ENCODE measurements around the gene SLC12A3.

SLC12A3 gene

DNA sequence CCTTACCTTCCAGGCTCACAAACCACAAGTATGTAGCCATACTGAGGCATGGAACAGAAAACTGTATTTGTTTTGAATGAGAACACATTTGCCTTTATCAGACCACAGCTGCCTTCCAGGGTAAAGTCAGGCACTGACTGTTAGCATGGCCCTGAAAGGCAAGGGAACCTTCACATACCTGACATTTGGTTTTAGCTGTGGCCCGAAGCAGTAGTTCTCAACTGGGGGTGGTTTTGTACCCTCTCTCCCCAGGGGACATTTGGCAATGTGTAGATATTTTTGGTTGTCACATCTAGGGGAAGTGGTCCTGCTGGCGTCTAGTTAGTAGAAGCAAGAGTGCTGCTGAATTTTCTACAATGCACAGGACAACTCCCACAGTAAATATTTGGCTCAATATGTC is 76.1 kb downstream of the SLC12A3 start:
- H3K27ac ChIP-seq: no peak overlapping the region
- no peaks in the 10 kb centered on the region for H3K9me3 ChIP-seq
- H3K27me3 ChIP-seq: no peaks in the 10 kb centered on the region
- TF ChIP-seq, protein P1, sequence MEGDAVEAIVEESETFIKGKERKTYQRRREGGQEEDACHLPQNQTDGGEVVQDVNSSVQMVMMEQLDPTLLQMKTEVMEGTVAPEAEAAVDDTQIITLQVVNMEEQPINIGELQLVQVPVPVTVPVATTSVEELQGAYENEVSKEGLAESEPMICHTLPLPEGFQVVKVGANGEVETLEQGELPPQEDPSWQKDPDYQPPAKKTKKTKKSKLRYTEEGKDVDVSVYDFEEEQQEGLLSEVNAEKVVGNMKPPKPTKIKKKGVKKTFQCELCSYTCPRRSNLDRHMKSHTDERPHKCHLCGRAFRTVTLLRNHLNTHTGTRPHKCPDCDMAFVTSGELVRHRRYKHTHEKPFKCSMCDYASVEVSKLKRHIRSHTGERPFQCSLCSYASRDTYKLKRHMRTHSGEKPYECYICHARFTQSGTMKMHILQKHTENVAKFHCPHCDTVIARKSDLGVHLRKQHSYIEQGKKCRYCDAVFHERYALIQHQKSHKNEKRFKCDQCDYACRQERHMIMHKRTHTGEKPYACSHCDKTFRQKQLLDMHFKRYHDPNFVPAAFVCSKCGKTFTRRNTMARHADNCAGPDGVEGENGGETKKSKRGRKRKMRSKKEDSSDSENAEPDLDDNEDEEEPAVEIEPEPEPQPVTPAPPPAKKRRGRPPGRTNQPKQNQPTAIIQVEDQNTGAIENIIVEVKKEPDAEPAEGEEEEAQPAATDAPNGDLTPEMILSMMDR (IDR thresholded peaks at IDR 0.05): no peak
- H3K36me3 ChIP-seq: peaks cover 100% of the 10 kb centered on the region
- H3K4me1 ChIP-seq (ENCODE audit: control insufficient read depth in 1 of 2, insufficient read depth in 1 of 2, low read depth in 1 of 2, low read length in 1 of 2): no peaks in the 10 kb centered on the region
- no peak overlapping the region for H3K4me3 ChIP-seq (ENCODE audit: low read depth in 1 of 2, low read length in 1 of 2)

DNA sequence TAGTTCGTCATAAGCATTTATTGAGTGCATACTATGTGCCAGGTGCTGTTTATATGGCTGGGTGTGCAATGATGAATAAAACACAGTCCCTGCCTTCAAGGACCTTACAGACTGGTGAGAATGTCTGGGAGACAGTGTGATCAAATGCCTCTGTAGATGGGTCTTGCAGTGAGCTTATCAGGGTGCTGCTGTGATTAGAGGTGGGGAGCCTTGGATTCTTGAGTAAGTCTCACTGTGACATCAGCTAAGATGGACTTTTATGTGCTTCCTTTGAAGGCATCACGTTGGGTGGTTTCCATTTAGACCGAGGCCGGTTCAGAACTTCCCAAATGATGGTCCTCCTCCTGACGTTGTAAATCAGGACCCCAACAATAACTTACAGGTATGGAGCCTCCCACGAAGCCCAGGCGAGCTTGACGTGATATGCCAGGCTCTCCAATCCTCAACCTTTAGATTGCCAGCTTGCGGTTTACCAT is 76.9 kb downstream of the SLC12A3 start:
- Histone ChIP-seq H3K36me3 (peaks cover 100% of the 10 kb centered on the region), H3K4me1 (ENCODE audit: control insufficient read depth in 1 of 2, insufficient read depth in 1 of 2, low read depth in 1 of 2, low read length in 1 of 2) (no peaks in the 10 kb centered on the region), H3K9me3 (no peaks in the 10 kb centered on the region), H3K4me3 (ENCODE audit: low read depth in 1 of 2, low read length in 1 of 2) (no peak overlapping the region), H3K27me3 (no peaks in the 10 kb centered on the region), H3K27ac (no peak overlapping the region)
- TF ChIP-seq, protein P1 (IDR thresholded peaks at IDR 0.05): no peak

DNA sequence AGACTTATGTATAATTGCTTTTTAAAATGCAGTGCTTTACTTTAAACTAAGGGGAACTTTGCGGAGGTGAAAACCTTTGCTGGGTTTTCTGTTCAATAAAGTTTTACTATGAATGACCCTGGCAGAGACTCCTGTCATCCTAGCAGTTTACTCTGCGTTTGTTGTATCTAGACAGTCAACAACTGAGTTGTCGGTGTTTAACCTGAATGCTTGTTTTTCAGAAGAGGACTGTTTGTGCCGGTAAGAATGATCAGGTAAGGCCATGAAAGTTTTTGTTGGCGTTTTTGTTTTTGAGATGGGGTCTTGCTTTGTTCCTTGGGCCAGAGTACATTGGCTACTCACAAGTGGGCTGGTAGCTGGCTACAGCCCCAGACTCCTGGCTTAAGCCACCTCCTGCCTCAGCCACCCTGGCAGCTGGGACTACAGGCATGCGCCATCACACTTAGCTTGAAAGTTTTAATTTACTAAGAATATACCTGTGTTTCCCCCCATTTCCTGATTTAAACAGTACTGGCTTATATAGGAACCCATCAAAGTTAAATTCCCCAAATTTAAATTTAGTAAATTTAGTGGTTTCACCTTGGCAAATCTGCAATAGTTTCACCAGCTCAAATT is 78.9 kb downstream of the SLC12A3 start:
- Histone ChIP-seq H3K4me3 (ENCODE audit: low read depth in 1 of 2, low read length in 1 of 2) (no peak overlapping the region), H3K36me3 (peaks cover 98% of the 10 kb centered on the region), H3K27ac (no peak overlapping the region)

DNA sequence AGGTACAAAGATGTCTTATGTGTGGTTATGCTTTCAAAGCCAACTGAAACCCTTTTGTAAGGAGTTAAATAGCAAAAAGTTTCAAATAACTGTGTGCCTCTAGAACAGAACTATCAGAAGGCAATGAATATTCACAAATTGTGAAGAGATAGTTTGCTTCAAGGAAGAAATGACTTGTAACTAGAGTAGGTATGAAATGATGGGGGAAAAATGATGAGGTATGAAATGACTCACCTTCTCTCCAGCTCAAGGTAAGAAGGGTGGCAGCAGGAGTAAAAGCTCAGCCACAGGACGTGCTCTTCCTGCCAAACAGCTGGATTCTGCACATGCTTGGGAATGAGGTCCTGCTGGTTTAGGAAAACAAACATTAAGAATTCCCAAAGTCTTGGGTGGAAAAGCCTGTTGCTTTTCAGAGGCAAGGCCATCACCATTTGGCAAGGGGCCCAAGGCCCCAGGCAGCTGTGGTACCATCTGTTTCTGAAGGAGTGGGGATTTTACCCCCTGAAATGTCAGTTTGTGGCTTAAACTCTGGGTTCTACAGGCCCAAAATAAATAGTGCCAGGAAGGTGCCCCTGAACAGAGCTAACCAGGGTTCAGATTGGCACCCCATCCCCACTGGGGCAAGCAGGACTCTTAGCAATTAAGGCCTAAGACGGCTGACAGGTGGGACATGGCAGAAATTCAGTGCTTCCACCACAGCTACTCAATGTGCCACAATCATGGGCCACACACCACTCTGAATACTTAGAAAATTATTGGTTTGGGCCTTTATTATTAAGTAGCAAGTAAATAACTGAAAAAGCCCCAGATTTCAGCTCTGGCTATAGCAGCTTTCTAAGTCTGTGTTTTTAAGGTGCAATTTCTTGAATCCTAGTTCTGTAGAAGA is 80.2 kb downstream of the SLC12A3 start:
- H3K27me3 ChIP-seq: no peaks in the 10 kb centered on the region
- TF ChIP-seq, protein P1 (IDR thresholded peaks at IDR 0.05): no peak
- no peak overlapping the region for H3K4me3 ChIP-seq (ENCODE audit: low read depth in 1 of 2, low read length in 1 of 2)
- peaks cover 92% of the 10 kb centered on the region for H3K36me3 ChIP-seq
- H3K9me3 ChIP-seq: no peaks in the 10 kb centered on the region
- no peaks in the 10 kb centered on the region for H3K4me1 ChIP-seq (ENCODE audit: control insufficient read depth in 1 of 2, insufficient read depth in 1 of 2, low read depth in 1 of 2, low read length in 1 of 2)
- peak overlapping the region; percentile 20 for H3K27ac ChIP-seq

More for the DNA sequence above, 78.9 kb downstream of the SLC12A3 start:
- H3K4me1 ChIP-seq (ENCODE audit: control insufficient read depth in 1 of 2, insufficient read depth in 1 of 2, low read depth in 1 of 2, low read length in 1 of 2): no peaks in the 10 kb centered on the region
- TF ChIP-seq, protein P1 (IDR thresholded peaks at IDR 0.05): no peak
- no peaks in the 10 kb centered on the region for H3K27me3 ChIP-seq
- H3K9me3 ChIP-seq: no peaks in the 10 kb centered on the region

DNA sequence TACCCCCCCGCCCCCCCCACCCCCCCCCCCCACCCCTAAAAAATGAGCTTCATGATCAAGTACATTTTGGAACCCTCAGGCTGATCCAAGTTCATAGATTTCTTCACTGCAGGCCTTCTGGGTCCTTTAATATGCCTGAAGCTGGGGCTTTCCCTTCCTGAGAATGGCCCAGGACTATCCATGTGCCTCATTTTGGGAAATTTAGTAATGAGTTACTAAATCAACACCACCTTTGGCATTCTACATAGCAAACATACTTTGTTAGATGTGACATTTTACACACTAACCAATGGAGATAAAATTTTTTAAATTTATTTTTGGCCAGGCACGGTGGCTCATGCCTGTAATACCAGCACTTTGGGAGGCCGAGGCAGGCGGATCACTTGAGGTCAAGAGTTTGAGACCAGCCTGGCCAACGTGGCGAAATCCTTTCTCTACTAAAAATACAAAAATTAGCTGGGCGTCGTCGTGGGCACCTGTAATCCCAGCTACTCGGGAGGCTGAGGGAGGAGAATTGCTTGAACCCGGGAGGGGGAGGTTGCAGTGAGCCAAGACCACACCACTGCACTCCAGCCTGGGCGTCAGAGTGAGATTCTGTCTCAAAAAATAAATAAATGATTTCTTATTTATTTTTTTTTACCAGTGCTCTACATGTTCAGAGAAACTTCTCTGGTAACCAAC is 81.0 kb downstream of the SLC12A3 start:
- Histone ChIP-seq H3K27ac (peak overlapping the region; percentile 15), H3K27me3 (no peaks in the 10 kb centered on the region), H3K4me3 (ENCODE audit: low read depth in 1 of 2, low read length in 1 of 2) (no peak overlapping the region), H3K4me1 (ENCODE audit: control insufficient read depth in 1 of 2, insufficient read depth in 1 of 2, low read depth in 1 of 2, low read length in 1 of 2) (no peaks in the 10 kb centered on the region), H3K36me3 (peaks cover 84% of the 10 kb centered on the region), H3K9me3 (no peaks in the 10 kb centered on the region)
- TF ChIP-seq, protein P1 (IDR thresholded peaks at IDR 0.05): no peak

All from neutrophil (primary cell).